PC-9 (cell line): ENCODE measurements around the gene LDAH. TPM values are rescaled to one million over a fixed set of nuclear protein-coding genes. Genes with fewer than 3 reads are reported as not detected.

Experiments used
- BruUV-seq: library from RNA; stranded (reverse); fragments of 400-500 nt; replicated peaks from 2 replicates; lab custom pipeline; 2021; lab: Mats Ljungman, UMichigan
- CTCF ChIA-PET: fragments of 300-600 bp; sonication (Branson Sonifier 250); formaldehyde crosslinking; loops from one replicate; lab custom pipeline; 2022; ENCODE audit warnings: antibody characterized with exemption; lab: Charles Lee
- POLR2A ChIA-PET: fragments of 300-600 bp; sonication (Branson Sonifier 250); formaldehyde crosslinking; loops from one replicate; lab custom pipeline; 2022; ENCODE audit warnings: antibody characterized with exemption; ENCODE audit not compliant: unreplicated experiment; lab: Charles Lee
- DNase-seq, 2 experiments: peaks; one replicate each; pipeline versions ENCODE4 v3.0.0 to v3.0.0-alpha.2; 2015 to 2022; ENCODE audit warnings: mixed read lengths in 1 of 2
- H2AFZ ChIP-seq: fragments of 200-600 bp; sonication (generic); 2 replicates; pipeline ENCODE4 v1.8.1; 2017; ENCODE audit warnings: antibody characterized with exemption
- H3F3A ChIP-seq: fragments of 200-600 bp; sonication (generic); 2 replicates; pipeline ENCODE4 v1.8.1; 2017; ENCODE audit warnings: antibody characterized with exemption, mild to moderate bottlenecking, low read depth; ENCODE audit not compliant: insufficient read depth
- H3K27ac ChIP-seq: fragments of 200-600 bp; sonication (generic); 2 replicates; pipeline ENCODE4 v1.6.1; 2016; ENCODE audit warnings: mixed run types
- H3K27me3 ChIP-seq: fragments of 200-600 bp; sonication (generic); 2 replicates; pipeline ENCODE4 v1.6.1; 2016; ENCODE audit warnings: low read depth, mixed run types; ENCODE audit not compliant: insufficient read depth
- H3K36me3 ChIP-seq: fragments of 200-600 bp; sonication (generic); 2 replicates; pipeline ENCODE4 v1.6.1; 2016; ENCODE audit warnings: low read depth, mixed run types
- H3K4me1 ChIP-seq: fragments of 200-600 bp; sonication (generic); replicated peaks from 2 replicates; pipeline ENCODE4 v1.6.1; 2016; ENCODE audit warnings: mixed run types; ENCODE audit not compliant: insufficient read depth
- H3K4me2 ChIP-seq: fragments of 200-600 bp; sonication (generic); 2 replicates; pipeline ENCODE4 v1.6.1; 2017; ENCODE audit warnings: mixed run types
- H3K4me3 ChIP-seq: fragments of 200-600 bp; sonication (generic); 2 replicates; pipeline ENCODE4 v1.6.1; 2016; ENCODE audit warnings: mixed run types
- H3K79me2 ChIP-seq: fragments of 200-600 bp; sonication (generic); 2 replicates; pipeline ENCODE4 v1.6.1; 2017; ENCODE audit warnings: low read depth, mixed run types
- H3K9me2 ChIP-seq: fragments of 200-600 bp; sonication (generic); 2 replicates; pipeline ENCODE4 v1.8.1; 2017; ENCODE audit warnings: mild to moderate bottlenecking; ENCODE audit not compliant: insufficient read depth
- H3K9me3 ChIP-seq: fragments of 200-600 bp; sonication (generic); 2 replicates; pipeline ENCODE4 v1.8.1; 2016; ENCODE audit warnings: low read depth; ENCODE audit not compliant: insufficient read depth
- H4K20me1 ChIP-seq: fragments of 200-600 bp; sonication (generic); 2 replicates; pipeline ENCODE4 v1.8.1; 2017; ENCODE audit not compliant: insufficient read depth
- CTCF ChIP-seq: fragments of 200-600 bp; sonication (generic); conservative IDR thresholded peaks from 2 replicates; pipeline ENCODE4 v1.6.1; 2017; ENCODE audit warnings: mixed run types, antibody characterized with exemption, mild to moderate bottlenecking, moderate library complexity
- EZH2 ChIP-seq: fragments of 200-600 bp; sonication (generic); IDR thresholded peaks from 2 replicates; pipeline ENCODE4 v1.8.0; 2017; ENCODE audit warnings: antibody characterized with exemption, low read depth
- intact Hi-C: fragments of 100-400 bp; cut with micrococcal nuclease; formaldehyde crosslinking; loops from one replicate; pipeline ENCODE4 v1.10.0; 2022; ENCODE audit not compliant: unreplicated experiment
- total RNA-seq: library from RNA; stranded (reverse); gene quantifications from 2 replicates; pipeline ENCODE4 v1.2.3, GENCODE V29; 2021

LDAH gene
- total RNA-seq, 1 experiment from 2014 or later = 18.3 TPM

- no peaks in the 10 kb centered on the region for H3K27me3 ChIP-seq
- intact Hi-C loops = no loop called here
- peaks cover 12% of the 10 kb centered on the region for H3K4me1 ChIP-seq
- H2AFZ ChIP-seq = peak overlapping the region; percentile 86
- CTCF ChIA-PET = interaction anchor here (0.5 to 1.7 kb wide), 4 partner anchors 173 to 267 kb away, joined by 4 to 7 read pairs (median 5); partner anchors contain the start of gene LDAH
- POLR2A ChIA-PET = interaction anchor here (0.5 to 1.0 kb wide), 2 partner anchors 10 to 294 kb away, joined by 5 to 6 read pairs; no protein-coding TSS in a partner anchor
- no peaks in the 10 kb centered on the region for H4K20me1 ChIP-seq
- TF ChIP-seq CTCF = no peak
- TF ChIP-seq EZH2 = no peak
- no peaks in the 10 kb centered on the region for H3K9me2 ChIP-seq
- H3K36me3 ChIP-seq = no peaks in the 10 kb centered on the region
- no peaks in the 10 kb centered on the region for H3K79me2 ChIP-seq
- BruUV-seq = TSS peak; percentile 72
- H3F3A ChIP-seq = no peaks in the 10 kb centered on the region
- no peaks in the 10 kb centered on the region for H3K9me3 ChIP-seq
- H3K27ac ChIP-seq = no peak overlapping the region
- peak overlapping the region; percentile 69 for H3K4me3 ChIP-seq
- no peak for DNase-seq
- peak overlapping the region; percentile 92 for H3K4me2 ChIP-seq
Measured at GRCh38 chr2:20650393-20650876, 172.5 kb downstream of the LDAH start.

- ChIA-PET POLR2A (no interaction called here), CTCF (interaction anchor here (1.5 to 1.7 kb wide), 2 partner anchors 228 to 239 kb away, joined by 4 to 5 read pairs; no protein-coding TSS in a partner anchor)
- H3K36me3 ChIP-seq = no peaks in the 10 kb centered on the region
- H3K4me3 ChIP-seq = peak overlapping the region; percentile 69
- TF ChIP-seq CTCF = no peak
- no peak for TF ChIP-seq EZH2
- BruUV-seq = no TSS peak
- intact Hi-C loops = loop anchor here (10.0 kb wide), 1 partner anchor 545 kb away; no protein-coding TSS in a partner anchor
- H3K9me2 ChIP-seq = no peaks in the 10 kb centered on the region
- H3K79me2 ChIP-seq = no peaks in the 10 kb centered on the region
- no peak overlapping the region for H2AFZ ChIP-seq
- no peak for DNase-seq
- H3K9me3 ChIP-seq = no peaks in the 10 kb centered on the region
- H3K27ac ChIP-seq = no peak overlapping the region
- H4K20me1 ChIP-seq = no peaks in the 10 kb centered on the region
- H3F3A ChIP-seq = no peaks in the 10 kb centered on the region
- peaks cover 12% of the 10 kb centered on the region for H3K4me1 ChIP-seq
- no peaks in the 10 kb centered on the region for H3K27me3 ChIP-seq
- H3K4me2 ChIP-seq = peak overlapping the region; percentile 92
Measured at GRCh38 chr2:20649976-20650375, 172.9 kb downstream of the LDAH start.

GRCh38 chr2:20649576-20649975 is 173.3 kb downstream of the LDAH start:
- Histone ChIP-seq H3K27me3 (no peaks in the 10 kb centered on the region), H3K4me3 (no peak overlapping the region), H3K27ac (no peak overlapping the region), H3K9me3 (no peaks in the 10 kb centered on the region), H3K36me3 (no peaks in the 10 kb centered on the region), H4K20me1 (no peaks in the 10 kb centered on the region), H3F3A (no peaks in the 10 kb centered on the region), H3K9me2 (no peaks in the 10 kb centered on the region), H3K4me1 (peaks cover 12% of the 10 kb centered on the region), H3K4me2 (peak overlapping the region; percentile 92), H3K79me2 (no peaks in the 10 kb centered on the region), H2AFZ (no peak overlapping the region)
- intact Hi-C loops = loop anchor here (10.0 kb wide), 1 partner anchor 545 kb away; no protein-coding TSS in a partner anchor
- ChIA-PET POLR2A (no interaction called here), CTCF (interaction anchor here (1.5 kb wide), 1 partner anchor 227 kb away, joined by 4 read pairs; no protein-coding TSS in a partner anchor)
- TF ChIP-seq CTCF (no peak), EZH2 (no peak)
- no peak for DNase-seq
- no TSS peak for BruUV-seq
